WTC11 (cell line): Measurements from ENCODE around the gene NCOA6. TPM values are rescaled to one million over a fixed set of nuclear protein-coding genes. Genes with fewer than 3 reads are reported as not detected.

Source experiments
- ATAC-seq: fragments of 200-7000 bp; cut with Tn5 transposase; 2 replicates; pipeline ENCODE4 v1.10.0; 2021; ENCODE audit warnings: mild to moderate bottlenecking, moderate library complexity
- CTCF ChIA-PET: fragments of 300-600 bp; sonication (Branson Sonifier 250); formaldehyde crosslinking; loops from one replicate; lab custom pipeline; 2021; ENCODE audit warnings: antibody characterized with exemption; lab: Charles Lee
- POLR2A ChIA-PET: fragments of 350-600 bp; sonication (Branson Sonifier 250); formaldehyde crosslinking; loops from one replicate; lab custom pipeline; 2021; ENCODE audit warnings: antibody characterized with exemption; lab: Charles Lee
- DNase-seq: peaks from one replicate; pipeline ENCODE4 v3.0.0; 2021; ENCODE audit warnings: low spot score
- H3K27ac Mint-ChIP-seq: 2 replicates; pipeline ENCODE4 v1.8.0; 2021; ENCODE audit warnings: mixed read lengths
- H3K27me3 Mint-ChIP-seq: 2 replicates; pipeline ENCODE4 v1.8.0; 2021; ENCODE audit warnings: low read depth, mild to moderate bottlenecking, moderate library complexity, mixed read lengths
- H3K36me3 Mint-ChIP-seq: 2 replicates; pipeline ENCODE4 v1.8.0; 2021; ENCODE audit warnings: mixed read lengths
- H3K4me1 Mint-ChIP-seq: 2 replicates; pipeline ENCODE4 v1.8.0; 2022; ENCODE audit warnings: mixed read lengths
- H3K4me3 Mint-ChIP-seq: 2 replicates; pipeline ENCODE4 v1.8.0; 2021; ENCODE audit warnings: mild to moderate bottlenecking, moderate library complexity, mixed read lengths
- H3K9me3 Mint-ChIP-seq: 2 replicates; pipeline ENCODE4 v1.8.0; 2021; ENCODE audit warnings: mixed read lengths
- AR ChIP-seq: fragments of 250-450 bp; sonication (Bioruptor Pico); IDR thresholded peaks from 2 replicates; pipeline ENCODE4 v1.9.0; 2021; ENCODE audit warnings: mild to moderate bottlenecking
- E2F1 ChIP-seq: sonication (generic); formaldehyde crosslinking; IDR thresholded peaks from 2 replicates; pipeline ENCODE4 v1.8.0; 2022; ENCODE audit warnings: mild to moderate bottlenecking, missing genetic modification reagents
- ELF4 ChIP-seq: sonication (generic); formaldehyde crosslinking; IDR thresholded peaks from 2 replicates; pipeline ENCODE4 v1.8.1; 2022; ENCODE audit warnings: low read depth, mild to moderate bottlenecking, moderate library complexity, missing genetic modification reagents
- EMX1 ChIP-seq: fragments of 250-450 bp; sonication (Bioruptor Pico); IDR thresholded peaks from 2 replicates; pipeline ENCODE4 v1.8.0; 2021; ENCODE audit warnings: mild to moderate bottlenecking
- FOXJ3 ChIP-seq: sonication (generic); formaldehyde crosslinking; IDR thresholded peaks from 2 replicates; pipeline ENCODE4 v1.9.0; 2021; ENCODE audit warnings: missing genetic modification reagents, mild to moderate bottlenecking, borderline replicate concordance
- GABPB1 ChIP-seq: sonication (generic); formaldehyde crosslinking; IDR thresholded peaks from 2 replicates; pipeline ENCODE4 v1.8.1; 2023; ENCODE audit warnings: mild to moderate bottlenecking, missing genetic modification reagents
- HMGXB4 ChIP-seq: sonication (generic); formaldehyde crosslinking; IDR thresholded peaks from 2 replicates; pipeline ENCODE4 v1.8.1; 2023; ENCODE audit warnings: mild to moderate bottlenecking, moderate library complexity, missing genetic modification reagents
- JUN ChIP-seq: sonication (generic); formaldehyde crosslinking; IDR thresholded peaks from 2 replicates; pipeline ENCODE4 v1.8.0; 2023; ENCODE audit warnings: mild to moderate bottlenecking, missing genetic modification reagents
- MAX ChIP-seq: sonication (generic); formaldehyde crosslinking; IDR thresholded peaks from 2 replicates; pipeline ENCODE4 v1.8.0; 2022; ENCODE audit warnings: mild to moderate bottlenecking, missing genetic modification reagents
- MXD4 ChIP-seq: fragments of 250-450 bp; sonication (Bioruptor Pico); IDR thresholded peaks from 2 replicates; pipeline ENCODE4 v1.8.0; 2021; ENCODE audit warnings: mild to moderate bottlenecking, moderate library complexity, borderline replicate concordance
- MYBL2 ChIP-seq: sonication (generic); formaldehyde crosslinking; IDR thresholded peaks from 2 replicates; pipeline ENCODE4 v1.8.1; 2023; ENCODE audit warnings: mild to moderate bottlenecking, moderate library complexity, missing genetic modification reagents
- NFE2L1 ChIP-seq: sonication (generic); formaldehyde crosslinking; IDR thresholded peaks from 2 replicates; pipeline ENCODE4 v1.8.1; 2023; ENCODE audit warnings: missing genetic modification reagents
- NR2C2 ChIP-seq: sonication (generic); formaldehyde crosslinking; IDR thresholded peaks from 2 replicates; pipeline ENCODE4 v1.8.0; 2022; ENCODE audit warnings: mild to moderate bottlenecking, missing genetic modification reagents
- PRRX2 ChIP-seq: fragments of 250-450 bp; sonication (Bioruptor Pico); IDR thresholded peaks from 2 replicates; pipeline ENCODE4 v1.8.0; 2021; ENCODE audit warnings: mild to moderate bottlenecking
- SP1 ChIP-seq: sonication (generic); formaldehyde crosslinking; conservative IDR thresholded peaks from 2 replicates; pipeline ENCODE4 v1.8.1; 2022; ENCODE audit warnings: missing genetic modification reagents
- TEAD1 ChIP-seq: sonication (generic); formaldehyde crosslinking; IDR thresholded peaks from 2 replicates; pipeline ENCODE4 v1.8.0; 2022; ENCODE audit warnings: mild to moderate bottlenecking, missing genetic modification reagents
- TP53 ChIP-seq: sonication (generic); formaldehyde crosslinking; IDR thresholded peaks from 2 replicates; pipeline ENCODE4 v1.8.1; 2023; ENCODE audit warnings: mild to moderate bottlenecking, missing genetic modification reagents
- ZBTB21 ChIP-seq: sonication (generic); formaldehyde crosslinking; IDR thresholded peaks from 2 replicates; pipeline ENCODE4 v1.8.1; 2023; ENCODE audit warnings: mild to moderate bottlenecking, missing genetic modification reagents, borderline replicate concordance
- ZNF121 ChIP-seq: sonication (generic); formaldehyde crosslinking; IDR thresholded peaks from 2 replicates; pipeline ENCODE4 v1.8.0; 2023; ENCODE audit warnings: missing genetic modification reagents
- ZNF219 ChIP-seq: sonication (generic); formaldehyde crosslinking; IDR thresholded peaks from 2 replicates; pipeline ENCODE4 v1.8.0; 2023; ENCODE audit warnings: missing genetic modification reagents, mild to moderate bottlenecking, borderline replicate concordance
- ZSCAN18 ChIP-seq: fragments of 250-450 bp; sonication (Bioruptor Pico); IDR thresholded peaks from 2 replicates; pipeline ENCODE4 v2.1.2; 2022; ENCODE audit warnings: mild to moderate bottlenecking, moderate library complexity
- total RNA-seq: library from RNA; stranded (reverse); gene quantifications from 3 replicates; pipeline ENCODE4 v1.2.3, GENCODE V29; 2021

The NCOA6 gene
- total RNA-seq, 1 experiment from 2014 or later = 10.1 TPM

- TF ChIP-seq PRRX2 = no peak
- no peak for TF ChIP-seq ELF4
- TF ChIP-seq MYBL2 (CRISPR knock-in tag) = 0 out of 2 replicates have a peak, but pooled peaks have one; percentile 12
- TF ChIP-seq ZNF219 = no peak
- TF ChIP-seq GABPB1 (CRISPR knock-in tag) = peak; percentile 49; the same call in 1 of the 2 replicates
- peak; percentile 68; the same call in 1 of the 2 replicates for TF ChIP-seq TEAD1 (CRISPR knock-in tag)
- TF ChIP-seq MAX = peak; percentile 90
- TF ChIP-seq MXD4 (CRISPR knock-in tag) = no peak
- TF ChIP-seq ZNF121 (CRISPR knock-in tag) = no peak
Observed at GRCh38 chr20:34872622-34873224, 47.3 kb upstream of the NCOA6 start, which contains the start of gene GGT7 (continued).

- ChIA-PET CTCF (interaction anchor here (0.6 to 7.7 kb wide), 5 partner anchors 9 to 128 kb away, joined by 4 to 152 read pairs (median 24); partner anchors contain the start of genes GSS and MYH7B), POLR2A (no interaction called here)
- Mint-ChIP-seq H3K27me3 (peaks cover 27% of the 10 kb centered on the region), H3K4me1 (peaks cover 42% of the 10 kb centered on the region), H3K4me3 (peak overlapping the region; percentile 86), H3K36me3 (no peaks in the 10 kb centered on the region), H3K27ac (no peak overlapping the region), H3K9me3 (no peaks in the 10 kb centered on the region)
- DNase-seq = no peak
- ATAC-seq = no peak
- TF ChIP-seq ZBTB21 = no peak
- TF ChIP-seq FOXJ3 (CRISPR knock-in tag) = no peak
- TF ChIP-seq NR2C2 (CRISPR knock-in tag) = no peak
- TF ChIP-seq SP1 (CRISPR knock-in tag) = no peak
- TF ChIP-seq NFE2L1 (CRISPR knock-in tag) = no peak
- no peak for TF ChIP-seq JUN
- TF ChIP-seq AR (CRISPR knock-in tag) = no peak
- TF ChIP-seq HMGXB4 (CRISPR knock-in tag) = no peak
- no peak for TF ChIP-seq GABPB1 (CRISPR knock-in tag)
- no peak for TF ChIP-seq EMX1 (CRISPR knock-in tag)
- no peak for TF ChIP-seq E2F1 (CRISPR knock-in tag)
- no peak for TF ChIP-seq TP53 (CRISPR knock-in tag)
- TF ChIP-seq ZSCAN18 (CRISPR knock-in tag) = no peak
Observed at GRCh38 chr20:34871966-34872621, 46.6 kb upstream of the NCOA6 start.
